ENCODE data around the gene FILIP1L.

The FILIP1L gene

DNA sequence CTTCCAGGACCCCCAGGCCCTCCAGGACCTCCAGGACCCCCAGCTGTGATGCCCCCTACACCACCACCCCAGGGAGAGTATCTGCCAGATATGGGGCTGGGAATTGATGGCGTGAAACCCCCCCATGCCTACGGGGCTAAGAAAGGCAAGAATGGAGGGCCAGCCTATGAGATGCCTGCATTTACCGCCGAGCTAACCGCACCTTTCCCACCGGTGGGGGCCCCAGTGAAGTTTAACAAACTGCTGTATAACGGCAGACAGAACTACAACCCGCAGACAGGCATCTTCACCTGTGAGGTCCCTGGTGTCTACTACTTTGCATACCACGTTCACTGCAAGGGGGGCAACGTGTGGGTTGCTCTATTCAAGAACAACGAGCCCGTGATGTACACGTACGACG is 318.7 kb downstream of the FILIP1L start:
- H3K9me2 ChIP-seq (replicated peaks; ENCODE audit: insufficient read depth, low read length), result no peaks in the 10 kb centered on the region
- no peak overlapping the region for H3K9ac ChIP-seq (ENCODE audit: low read length)
- TF ChIP-seq, protein P1, sequence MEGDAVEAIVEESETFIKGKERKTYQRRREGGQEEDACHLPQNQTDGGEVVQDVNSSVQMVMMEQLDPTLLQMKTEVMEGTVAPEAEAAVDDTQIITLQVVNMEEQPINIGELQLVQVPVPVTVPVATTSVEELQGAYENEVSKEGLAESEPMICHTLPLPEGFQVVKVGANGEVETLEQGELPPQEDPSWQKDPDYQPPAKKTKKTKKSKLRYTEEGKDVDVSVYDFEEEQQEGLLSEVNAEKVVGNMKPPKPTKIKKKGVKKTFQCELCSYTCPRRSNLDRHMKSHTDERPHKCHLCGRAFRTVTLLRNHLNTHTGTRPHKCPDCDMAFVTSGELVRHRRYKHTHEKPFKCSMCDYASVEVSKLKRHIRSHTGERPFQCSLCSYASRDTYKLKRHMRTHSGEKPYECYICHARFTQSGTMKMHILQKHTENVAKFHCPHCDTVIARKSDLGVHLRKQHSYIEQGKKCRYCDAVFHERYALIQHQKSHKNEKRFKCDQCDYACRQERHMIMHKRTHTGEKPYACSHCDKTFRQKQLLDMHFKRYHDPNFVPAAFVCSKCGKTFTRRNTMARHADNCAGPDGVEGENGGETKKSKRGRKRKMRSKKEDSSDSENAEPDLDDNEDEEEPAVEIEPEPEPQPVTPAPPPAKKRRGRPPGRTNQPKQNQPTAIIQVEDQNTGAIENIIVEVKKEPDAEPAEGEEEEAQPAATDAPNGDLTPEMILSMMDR (IDR thresholded peaks at IDR 0.05; ENCODE audit: low read length), result no peak
- TF ChIP-seq EZH2 (optimal IDR thresholded peaks at IDR 0.05; ENCODE audit: low read depth, low read length) (no peak), EZH2phosphoT487 (IDR thresholded peaks at IDR 0.05; ENCODE audit: low read length) (no peak)
- H3K4me1 ChIP-seq (ENCODE audit: low read length), result no peaks in the 10 kb centered on the region
- H3F3A ChIP-seq (ENCODE audit: insufficient read depth, low read length), result no peaks in the 10 kb centered on the region
- H4K20me1 ChIP-seq (ENCODE audit: insufficient read depth, low read length), result no peaks in the 10 kb centered on the region
- no peaks in the 10 kb centered on the region for H3K36me3 ChIP-seq (replicated peaks; ENCODE audit: insufficient read depth, low read length)
- H3K27me3 ChIP-seq (replicated peaks; ENCODE audit: insufficient read depth, low read length), result no peaks in the 10 kb centered on the region
- H2AFZ ChIP-seq (ENCODE audit: low read length), result no peak overlapping the region
- H3K9me3 ChIP-seq (replicated peaks; ENCODE audit: insufficient read depth, low read length), result no peaks in the 10 kb centered on the region
- DNase-seq, result no peak
- no peak overlapping the region for H3K4me3 ChIP-seq (ENCODE audit: low read length)
- no peak overlapping the region for H3K4me2 ChIP-seq (ENCODE audit: low read depth, low read length)
- H3K79me2 ChIP-seq (ENCODE audit: low read length), result no peaks in the 10 kb centered on the region
- no peak overlapping the region for H3K27ac ChIP-seq (ENCODE audit: low read length)

DNA sequence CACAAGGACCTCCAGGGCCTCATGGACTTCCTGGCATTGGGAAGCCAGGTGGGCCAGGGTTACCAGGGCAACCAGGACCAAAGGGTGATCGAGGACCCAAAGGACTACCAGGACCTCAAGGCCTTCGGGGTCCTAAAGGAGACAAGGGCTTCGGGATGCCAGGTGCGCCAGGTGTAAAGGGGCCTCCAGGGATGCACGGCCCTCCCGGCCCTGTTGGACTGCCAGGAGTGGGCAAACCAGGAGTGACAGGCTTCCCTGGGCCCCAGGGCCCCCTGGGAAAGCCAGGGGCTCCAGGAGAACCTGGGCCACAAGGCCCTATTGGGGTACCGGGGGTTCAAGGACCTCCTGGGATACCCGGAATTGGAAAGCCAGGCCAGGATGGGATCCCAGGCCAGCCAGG is 319.8 kb downstream of the FILIP1L start:
- H2AFZ ChIP-seq (ENCODE audit: low read length), result no peak overlapping the region
- no peaks in the 10 kb centered on the region for H4K20me1 ChIP-seq (ENCODE audit: insufficient read depth, low read length)
- no peak overlapping the region for H3K4me3 ChIP-seq (ENCODE audit: low read length)
- H3K9ac ChIP-seq (ENCODE audit: low read length), result no peak overlapping the region
- H3K4me1 ChIP-seq (ENCODE audit: low read length), result no peaks in the 10 kb centered on the region
- no peak for DNase-seq
- TF ChIP-seq EZH2phosphoT487 (IDR thresholded peaks at IDR 0.05; ENCODE audit: low read length) (no peak), EZH2 (optimal IDR thresholded peaks at IDR 0.05; ENCODE audit: low read depth, low read length) (no peak)
- TF ChIP-seq, protein P1 (IDR thresholded peaks at IDR 0.05; ENCODE audit: low read length), result no peak
- no peaks in the 10 kb centered on the region for H3F3A ChIP-seq (ENCODE audit: insufficient read depth, low read length)
- no peaks in the 10 kb centered on the region for H3K27me3 ChIP-seq (replicated peaks; ENCODE audit: insufficient read depth, low read length)
- H3K9me2 ChIP-seq (replicated peaks; ENCODE audit: insufficient read depth, low read length), result no peaks in the 10 kb centered on the region
- no peaks in the 10 kb centered on the region for H3K36me3 ChIP-seq (replicated peaks; ENCODE audit: insufficient read depth, low read length)
- no peak overlapping the region for H3K27ac ChIP-seq (ENCODE audit: low read length)
- no peak overlapping the region for H3K4me2 ChIP-seq (ENCODE audit: low read depth, low read length)
- no peaks in the 10 kb centered on the region for H3K9me3 ChIP-seq (replicated peaks; ENCODE audit: insufficient read depth, low read length)
- H3K79me2 ChIP-seq (ENCODE audit: low read length), result no peaks in the 10 kb centered on the region

DNA sequence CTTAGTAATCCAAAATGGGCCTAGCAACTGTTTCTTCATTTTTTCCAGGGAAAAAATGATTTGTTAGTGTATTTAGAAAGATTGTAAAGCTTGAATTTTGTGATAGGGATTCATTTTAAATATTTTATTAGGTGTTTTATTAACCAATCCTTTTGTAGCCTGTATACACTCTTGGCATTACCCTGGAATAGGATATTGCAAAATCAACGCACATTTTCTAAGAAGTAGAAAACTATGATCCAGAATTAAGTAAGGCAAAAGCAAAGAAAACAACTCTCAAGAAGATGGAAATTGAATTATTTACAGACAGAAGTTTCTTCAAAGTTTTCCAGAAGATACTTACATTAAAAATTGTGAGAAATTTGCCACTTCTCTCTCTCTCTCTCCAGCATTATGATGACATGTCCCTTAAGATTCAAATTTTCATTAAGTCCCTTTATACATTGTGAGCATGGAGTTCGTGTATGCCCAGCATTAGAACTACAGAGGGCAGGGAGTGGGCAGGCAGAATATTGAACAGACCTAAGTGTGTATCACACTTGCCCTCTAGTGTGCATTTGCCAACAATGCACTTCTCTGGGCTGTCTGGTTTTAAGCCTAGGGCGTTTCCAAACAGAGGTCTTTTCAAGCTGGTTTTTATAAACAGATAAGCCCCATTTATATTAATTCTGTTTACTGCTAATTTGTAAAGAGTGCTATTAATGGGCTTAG is 325.1 kb downstream of the FILIP1L start:
- no peaks in the 10 kb centered on the region for H4K20me1 ChIP-seq (ENCODE audit: insufficient read depth, low read length)
- H2AFZ ChIP-seq (ENCODE audit: low read length), result no peak overlapping the region
- no peaks in the 10 kb centered on the region for H3K4me1 ChIP-seq (ENCODE audit: low read length)
- no peak overlapping the region for H3K4me2 ChIP-seq (ENCODE audit: low read depth, low read length)
- no peak overlapping the region for H3K27ac ChIP-seq (ENCODE audit: low read length)
- TF ChIP-seq, protein P1 (IDR thresholded peaks at IDR 0.05; ENCODE audit: low read length), result peak; percentile 72
- TF ChIP-seq EZH2phosphoT487 (IDR thresholded peaks at IDR 0.05; ENCODE audit: low read length), result no peak
- H3K36me3 ChIP-seq (replicated peaks; ENCODE audit: insufficient read depth, low read length), result no peaks in the 10 kb centered on the region
- H3K27me3 ChIP-seq (replicated peaks; ENCODE audit: insufficient read depth, low read length), result no peaks in the 10 kb centered on the region
- no peaks in the 10 kb centered on the region for H3F3A ChIP-seq (ENCODE audit: insufficient read depth, low read length)
- H3K9me3 ChIP-seq (replicated peaks; ENCODE audit: insufficient read depth, low read length), result no peaks in the 10 kb centered on the region
- no peaks in the 10 kb centered on the region for H3K79me2 ChIP-seq (ENCODE audit: low read length)
- no peaks in the 10 kb centered on the region for H3K9me2 ChIP-seq (replicated peaks; ENCODE audit: insufficient read depth, low read length)
- no peak overlapping the region for H3K9ac ChIP-seq (ENCODE audit: low read length)
- no peak overlapping the region for H3K4me3 ChIP-seq (ENCODE audit: low read length)
- peak; percentile 48 for DNase-seq

Data from MM.1S (cell line).